ENCODE measurements around the gene RANBP9. TPM values are rescaled to one million over a fixed set of nuclear protein-coding genes. Genes with fewer than 3 reads are reported as not detected.

The RANBP9 gene
- total and polyA plus RNA-seq, 2 of the 13 experiments (the other 11 are each of a cell fraction or from before 2014, with no cell fraction given), result 26.6 to 30.6 TPM

- TF ChIP-seq KDM5A (IDR thresholded peaks at IDR 0.05; ENCODE audit: borderline replicate concordance, low read length) (no peak), ZNF441 (CRISPR knock-in tag; IDR thresholded peaks at IDR 0.05; ENCODE audit: borderline replicate concordance) (no peak), ZNF142 (CRISPR knock-in tag; IDR thresholded peaks at IDR 0.05) (no peak), KLF6 (CRISPR knock-in tag; IDR thresholded peaks at IDR 0.05) (no peak), JDP2 (CRISPR knock-in tag; IDR thresholded peaks at IDR 0.05; ENCODE audit: borderline replicate concordance) (no peak), RBM22 (optimal IDR thresholded peaks at IDR 0.05; ENCODE audit: low read length) (peak; percentile 56)
These were observed 51.4 kb downstream of the RANBP9 start (continued) for GRCh38 chr6:13660273-13660672.

DNA sequence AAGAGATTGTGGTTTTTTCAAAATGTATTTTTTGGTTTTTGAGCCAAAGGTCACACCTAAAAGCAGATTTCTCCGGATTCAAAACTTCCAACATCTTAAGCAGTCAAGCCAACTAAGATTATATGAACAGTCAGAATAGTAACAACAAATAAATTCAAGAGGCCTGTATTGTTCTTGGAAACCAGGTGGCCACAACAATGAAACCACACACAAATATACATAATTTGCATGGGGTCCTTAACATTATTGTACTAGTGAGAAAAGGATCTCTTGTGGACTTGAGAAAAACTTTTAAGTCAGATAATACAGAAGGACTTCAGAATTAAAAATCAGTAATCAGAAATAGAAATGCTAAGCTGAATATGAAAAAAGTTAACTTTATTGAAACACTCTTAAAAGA lies 55.9 kb downstream of the RANBP9 start:
- Histone ChIP-seq H3K36me3 (replicated peaks in 1 of 2; ENCODE audit: control insufficient read depth in 1 of 2, insufficient read depth in 2 of 2, low read length in 2 of 2) (peaks cover 2 to 13% of the 10 kb centered on the region in 2 experiments; a peak in 4 of 5 replicates), H4K20me1 (ENCODE audit: insufficient read depth, low read length) (peaks cover 13% of the 10 kb centered on the region), H3K27me3 (ENCODE audit: control insufficient read depth in 1 of 2, insufficient read depth in 2 of 2, low read length in 2 of 2) (no peaks in the 10 kb centered on the region), H3K79me2 (ENCODE audit: insufficient read depth, low read length) (peaks cover 39% of the 10 kb centered on the region), H3K9ac (ENCODE audit: insufficient read depth, low read depth, low read length) (no peak overlapping the region), H3K4me2 (ENCODE audit: low read depth, low read length) (no peak overlapping the region), H3K4me3 (replicated peaks in 1 of 3; ENCODE audit: insufficient read depth in 1 of 3, low read depth in 2 of 3, low read length in 3 of 3) (no peak overlapping the region), H3K9me3 (ENCODE audit: low read length) (no peaks in the 10 kb centered on the region), H3K27ac (ENCODE audit: extremely low read length, insufficient read depth, low read length) (no peak overlapping the region), H2AFZ (ENCODE audit: low read length) (no peak overlapping the region), H3K4me1 (ENCODE audit: insufficient read depth, low read length) (peaks cover 9% of the 10 kb centered on the region)
- ChIA-PET POLR2A (no interaction called here), CTCF (ENCODE audit: low intra/inter-chr PET ratio, low total read pairs) (no interaction called here)
- TSS peak; percentile 2 for BruUV-seq (replicated peaks)
- WGBS (ENCODE audit: low lambda C conversion rate), result 96% methylated on average over 1 of the region's 1 CpG
- FAIRE-seq (no peak), ATAC-seq (no peak), DNase-seq (ENCODE audit: low spot score) (no peak)
- in situ Hi-C loops (cut with HindIII; ENCODE audit: extremely low pct_ligation_motif_present, low pct_unique_long_range_greater_than_20kb), result no loop called here
- intact Hi-C loops (cut with micrococcal nuclease; ENCODE audit: unreplicated experiment), result no loop called here
- TF ChIP-seq, protein P1, sequence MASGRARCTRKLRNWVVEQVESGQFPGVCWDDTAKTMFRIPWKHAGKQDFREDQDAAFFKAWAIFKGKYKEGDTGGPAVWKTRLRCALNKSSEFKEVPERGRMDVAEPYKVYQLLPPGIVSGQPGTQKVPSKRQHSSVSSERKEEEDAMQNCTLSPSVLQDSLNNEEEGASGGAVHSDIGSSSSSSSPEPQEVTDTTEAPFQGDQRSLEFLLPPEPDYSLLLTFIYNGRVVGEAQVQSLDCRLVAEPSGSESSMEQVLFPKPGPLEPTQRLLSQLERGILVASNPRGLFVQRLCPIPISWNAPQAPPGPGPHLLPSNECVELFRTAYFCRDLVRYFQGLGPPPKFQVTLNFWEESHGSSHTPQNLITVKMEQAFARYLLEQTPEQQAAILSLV (CRISPR knock-in tag; IDR thresholded peaks at IDR 0.05; ENCODE audit: borderline replicate concordance), result no peak
- no peak for TF ChIP-seq ZFP91 (CRISPR knock-in tag; IDR thresholded peaks at IDR 0.05; ENCODE audit: borderline replicate concordance)
- TF ChIP-seq DDIT3 (CRISPR knock-in tag; IDR thresholded peaks at IDR 0.05), result no peak
- TF ChIP-seq ZNF564 (CRISPR knock-in tag; IDR thresholded peaks at IDR 0.05), result no peak
- no peak for TF ChIP-seq ZNF580 (CRISPR knock-in tag; IDR thresholded peaks at IDR 0.05; ENCODE audit: borderline replicate concordance, low read depth)
- no peak for TF ChIP-seq NKX3-1 (CRISPR knock-in tag; IDR thresholded peaks at IDR 0.05)
- TF ChIP-seq SMAD9 (CRISPR knock-in tag; IDR thresholded peaks at IDR 0.05), result no peak
- no peak for TF ChIP-seq MXD4 (CRISPR knock-in tag; IDR thresholded peaks at IDR 0.05)
- no peak for TF ChIP-seq FOSL2 (CRISPR knock-in tag; IDR thresholded peaks at IDR 0.05)
- TF ChIP-seq RELA (CRISPR knock-in tag; IDR thresholded peaks at IDR 0.05), result no peak
